NCI-H128 (cell line): ENCODE results near the gene MYO15B.
A peak's percentile ranks its signal among the peaks of the same experiment; 100 is the strongest.

Source experiments
- DNase-seq: peaks from one replicate; lab custom pipeline; 2025; ENCODE audit not compliant: unreplicated experiment; lab: John Stamatoyannopoulos, UW

Gene MYO15B

GRCh38 chr17:75587675-75588595 lies at the start of gene MYO15B:
Gene MYO15B (plus strand): TSS chr17:75587800. CDS start chr17:75588058, 258 bp downstream.
- DNase-seq, result no peak

- DNase-seq, result no peak
Measured at GRCh38 chr17:75539967-75540729, 47.5 kb upstream of the MYO15B start.

DNA sequence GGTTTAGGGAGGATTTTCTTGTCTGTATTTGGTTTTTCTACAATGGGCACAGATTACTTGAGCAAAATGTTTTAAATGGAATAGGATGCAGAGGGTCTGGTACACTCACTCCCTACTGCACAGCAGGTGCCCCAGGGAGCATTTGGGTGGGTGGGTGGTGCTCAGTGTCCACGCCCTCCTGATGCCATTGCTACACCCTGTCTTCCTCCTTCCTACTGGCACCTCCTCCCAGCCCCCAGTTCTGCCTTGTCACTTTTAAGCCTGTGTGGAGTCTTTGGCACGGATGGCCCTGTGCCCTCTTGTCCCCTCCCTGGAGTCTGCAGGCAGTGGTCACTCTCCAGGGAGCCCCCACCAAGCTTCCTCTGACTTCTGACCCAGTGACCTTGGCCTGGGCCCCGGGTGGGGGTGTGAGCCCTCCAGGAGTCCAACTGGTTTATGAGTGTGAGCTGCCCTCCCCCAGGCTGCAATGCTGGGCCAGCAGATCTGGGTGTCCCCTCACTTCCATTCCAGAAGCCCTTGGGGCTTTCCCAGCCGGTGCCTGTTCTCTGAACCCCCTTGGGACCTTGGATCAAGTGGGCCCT lies 46.6 kb upstream of the MYO15B start:
- no peak for DNase-seq

GRCh38 chr17:75542229-75542628 lies 45.4 kb upstream of the MYO15B start:
- DNase-seq, result no peak

- DNase-seq, result no peak
Measured at GRCh38 chr17:75542728-75543336, 44.8 kb upstream of the MYO15B start.

DNA sequence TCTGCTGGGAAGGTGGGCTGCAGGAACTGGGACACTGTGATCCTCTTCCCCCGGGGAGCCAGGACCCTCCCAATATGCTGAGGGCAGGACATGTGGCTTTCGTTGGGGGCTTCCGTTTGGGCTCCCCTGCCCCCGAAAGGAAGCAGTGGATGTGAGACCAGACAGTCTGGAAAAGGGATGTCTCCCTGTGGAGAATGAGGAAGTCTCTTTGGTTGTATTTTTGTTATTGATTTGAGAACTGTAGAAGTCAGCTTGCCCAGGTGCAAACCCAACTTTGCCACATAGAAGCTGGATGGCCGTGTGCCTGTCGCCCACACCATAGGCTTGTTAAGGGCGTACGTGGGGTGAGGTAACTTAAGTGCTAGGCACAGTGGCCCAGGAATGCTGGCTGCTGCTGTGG lies 43.4 kb upstream of the MYO15B start:
- DNase-seq, result no peak

- no peak for DNase-seq
Measured at GRCh38 chr17:75546181-75546580, 41.4 kb upstream of the MYO15B start.

- DNase-seq, result no peak
Measured at GRCh38 chr17:75547091-75547490, 40.5 kb upstream of the MYO15B start.

GRCh38 chr17:75548813-75549212 lies 38.8 kb upstream of the MYO15B start:
- DNase-seq, result no peak

DNA sequence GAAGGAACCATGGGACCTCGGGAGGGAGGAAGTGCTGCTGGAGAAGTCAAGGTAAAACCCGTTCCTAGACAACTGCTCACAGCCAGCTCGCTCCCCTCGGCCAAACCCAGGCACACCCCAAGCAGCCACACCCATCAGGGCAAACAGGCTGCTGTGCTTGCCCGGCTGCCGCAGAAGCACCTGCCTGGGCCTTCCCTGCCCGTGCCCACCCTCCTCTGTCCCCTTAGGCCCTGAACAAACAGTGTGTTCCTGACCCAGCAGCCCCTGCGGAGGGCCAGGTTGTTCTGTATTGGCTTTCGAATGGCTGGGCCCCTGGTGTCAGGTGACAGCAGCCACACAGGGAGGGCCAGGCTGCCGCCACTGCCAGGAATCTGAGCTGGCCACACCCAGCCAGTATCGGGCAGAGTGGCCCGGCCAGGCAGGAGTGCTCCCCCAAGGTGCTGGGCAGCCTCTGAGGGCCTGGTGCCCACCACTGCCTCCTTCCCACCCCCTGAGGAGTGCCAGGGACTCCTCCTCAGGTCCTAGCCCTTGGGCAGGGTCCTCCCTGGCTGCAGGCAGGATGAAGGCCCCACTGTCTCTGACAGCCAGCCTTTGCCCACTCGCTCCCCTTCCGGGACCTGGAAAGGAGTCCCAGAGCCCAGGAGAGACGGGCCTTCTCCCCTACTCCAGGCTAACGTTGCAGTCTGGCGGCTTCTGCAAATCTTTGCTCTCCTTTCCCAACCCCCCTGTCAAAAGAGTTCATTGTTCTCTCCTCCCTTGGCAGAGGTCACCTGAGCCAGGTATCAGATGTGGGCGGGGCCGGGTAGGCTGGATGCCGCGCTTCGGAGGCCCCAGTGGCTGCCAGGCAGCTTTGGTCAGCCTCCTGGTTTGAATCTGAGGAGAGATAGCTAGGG lies 38.1 kb upstream of the MYO15B start:
- peak; percentile 40 for DNase-seq

GRCh38 chr17:75550139-75550465 lies 37.5 kb upstream of the MYO15B start:
- no peak for DNase-seq

DNA sequence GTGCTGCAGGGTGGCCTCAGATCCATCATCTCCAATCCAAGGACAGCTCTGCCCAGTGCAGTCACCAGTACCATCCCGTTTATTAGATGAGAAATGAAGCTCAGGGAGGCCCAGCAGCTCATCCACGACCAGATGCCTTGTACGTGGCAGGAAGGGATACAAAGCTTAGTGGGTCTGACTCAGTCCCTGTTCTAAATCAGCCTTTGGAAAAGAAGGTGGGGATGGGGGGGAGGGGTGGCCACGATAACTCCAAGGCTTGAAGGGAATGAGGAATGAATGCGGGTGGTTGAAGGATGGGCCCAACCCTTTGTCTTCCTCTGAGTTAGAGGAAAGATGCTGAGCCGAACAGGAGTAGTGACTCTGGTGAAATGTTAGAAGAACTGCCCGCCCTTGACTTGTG lies 36.3 kb upstream of the MYO15B start:
- no peak for DNase-seq

- no peak for DNase-seq
Measured at GRCh38 chr17:75552425-75553294, 34.9 kb upstream of the MYO15B start.

DNA sequence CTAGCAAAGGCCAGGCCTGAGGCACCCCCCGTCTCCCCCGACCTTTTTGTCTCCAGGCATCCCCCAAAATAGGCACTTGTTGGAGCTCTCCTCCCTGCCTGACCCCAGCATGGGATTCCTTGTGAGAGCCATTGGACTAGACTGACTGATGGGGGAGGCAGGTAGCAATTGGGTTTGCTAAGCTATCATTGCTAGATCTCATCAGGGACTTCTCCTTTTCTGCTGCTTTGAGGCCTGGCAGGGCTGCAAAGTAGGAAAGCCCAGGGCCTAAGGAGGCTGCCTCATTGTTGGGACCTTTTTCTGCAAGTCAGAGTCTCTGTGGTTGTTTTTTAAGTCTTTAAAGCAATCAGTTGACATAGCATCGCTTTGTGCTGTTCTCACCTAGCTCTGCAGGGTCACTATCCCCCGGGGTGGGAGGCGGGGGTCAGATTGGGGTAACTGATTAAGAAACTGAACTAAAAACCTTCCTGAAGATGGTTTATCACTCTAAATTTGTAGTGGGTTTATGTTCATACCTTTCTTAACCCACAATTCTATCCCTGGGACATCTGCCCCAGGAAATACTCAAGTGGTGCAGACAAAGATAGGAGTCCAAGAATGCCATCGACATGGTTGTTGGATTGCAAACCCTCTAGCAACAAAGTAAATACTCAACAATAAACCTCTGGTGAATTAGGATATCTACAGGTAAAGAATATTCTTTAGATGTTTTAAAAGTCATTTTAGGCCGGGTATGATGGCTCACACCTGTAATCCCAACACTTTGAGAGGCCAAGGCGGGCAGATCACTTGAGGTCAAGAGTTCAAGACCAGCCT lies 34.1 kb upstream of the MYO15B start:
- DNase-seq, result no peak

- DNase-seq, result no peak
Measured at GRCh38 chr17:75555679-75556153, 31.9 kb upstream of the MYO15B start.

DNA sequence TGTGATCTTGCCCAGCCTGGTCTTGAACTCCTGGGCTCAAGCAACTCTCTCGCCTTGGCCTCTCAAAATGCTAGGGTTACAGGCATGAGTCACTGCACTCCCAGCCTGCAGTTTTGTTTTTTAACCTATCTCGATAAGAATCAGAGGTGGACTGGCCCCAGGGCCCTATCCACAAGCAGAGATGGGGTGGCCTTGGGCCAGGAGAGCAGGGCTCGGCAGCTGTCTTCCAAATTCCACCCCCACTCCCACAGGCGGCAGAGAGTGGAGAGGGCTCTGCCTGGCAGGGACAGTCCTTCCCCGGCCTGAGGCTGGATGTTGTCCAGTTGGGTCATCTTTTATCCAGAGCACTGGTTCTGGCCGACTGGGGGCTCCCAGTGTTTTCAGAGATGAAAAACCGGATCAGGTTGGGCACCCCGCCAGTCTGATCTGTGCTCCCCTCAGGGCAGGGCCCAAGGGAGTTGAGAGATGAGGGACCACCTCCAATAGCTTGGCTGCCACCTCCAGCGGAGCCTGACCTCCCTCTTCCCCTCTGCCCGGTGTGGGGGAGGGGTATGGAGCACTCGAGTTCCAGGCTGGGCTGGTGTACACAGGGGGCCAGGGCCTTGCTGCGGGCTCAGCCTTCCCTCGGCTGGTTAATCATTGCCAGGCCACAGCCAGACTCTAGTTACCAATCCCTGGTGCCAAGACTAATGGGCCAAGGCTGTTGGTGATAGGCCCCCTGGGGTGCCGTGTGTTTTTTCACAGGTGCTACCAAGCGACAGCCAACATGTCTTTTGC lies 30.3 kb upstream of the MYO15B start:
- no peak for DNase-seq

DNA sequence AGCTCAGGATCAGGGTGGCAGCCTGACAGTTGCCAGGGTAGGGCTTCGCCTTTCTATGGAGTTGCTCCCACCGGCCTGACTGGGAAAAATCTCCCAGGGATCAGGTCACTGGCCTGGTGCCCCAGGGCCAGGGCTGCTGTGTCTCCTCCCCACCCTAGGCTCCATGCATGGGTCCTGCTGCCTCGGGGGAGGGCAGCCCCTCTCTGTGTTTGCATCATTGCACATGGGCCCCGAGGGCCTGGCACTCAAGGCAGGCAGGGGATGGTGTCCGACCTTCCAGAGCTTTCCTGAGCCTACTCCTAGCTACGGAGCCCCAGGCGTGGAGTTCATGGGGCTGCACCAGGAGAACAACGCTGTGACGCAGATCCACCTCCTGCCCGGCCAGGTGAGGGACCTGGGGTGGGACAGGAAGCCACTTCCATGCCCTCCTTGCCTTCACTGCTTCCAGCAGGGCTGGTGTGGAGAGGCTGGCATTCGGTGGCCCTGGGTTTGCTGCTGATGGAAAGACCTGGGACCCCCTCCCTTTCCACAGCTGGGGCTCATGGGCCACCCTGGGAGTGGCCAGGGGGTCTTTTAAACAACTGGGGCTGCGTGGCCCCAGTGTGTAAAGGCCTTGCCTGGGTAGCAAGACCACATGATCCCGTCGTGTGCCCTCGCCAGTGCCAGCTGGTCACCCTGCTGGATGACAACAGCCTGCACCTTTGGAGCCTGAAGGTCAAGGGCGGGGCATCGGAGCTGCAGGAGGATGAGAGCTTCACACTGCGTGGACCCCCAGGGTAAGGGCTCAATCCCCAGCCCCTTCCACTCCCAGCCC lies 29.5 kb upstream of the MYO15B start:
- DNase-seq, result no peak
